ENCODE results near the gene CCDC27.
A peak's percentile ranks its signal among the peaks of the same experiment; 100 is the strongest.

Gene CCDC27

DNA sequence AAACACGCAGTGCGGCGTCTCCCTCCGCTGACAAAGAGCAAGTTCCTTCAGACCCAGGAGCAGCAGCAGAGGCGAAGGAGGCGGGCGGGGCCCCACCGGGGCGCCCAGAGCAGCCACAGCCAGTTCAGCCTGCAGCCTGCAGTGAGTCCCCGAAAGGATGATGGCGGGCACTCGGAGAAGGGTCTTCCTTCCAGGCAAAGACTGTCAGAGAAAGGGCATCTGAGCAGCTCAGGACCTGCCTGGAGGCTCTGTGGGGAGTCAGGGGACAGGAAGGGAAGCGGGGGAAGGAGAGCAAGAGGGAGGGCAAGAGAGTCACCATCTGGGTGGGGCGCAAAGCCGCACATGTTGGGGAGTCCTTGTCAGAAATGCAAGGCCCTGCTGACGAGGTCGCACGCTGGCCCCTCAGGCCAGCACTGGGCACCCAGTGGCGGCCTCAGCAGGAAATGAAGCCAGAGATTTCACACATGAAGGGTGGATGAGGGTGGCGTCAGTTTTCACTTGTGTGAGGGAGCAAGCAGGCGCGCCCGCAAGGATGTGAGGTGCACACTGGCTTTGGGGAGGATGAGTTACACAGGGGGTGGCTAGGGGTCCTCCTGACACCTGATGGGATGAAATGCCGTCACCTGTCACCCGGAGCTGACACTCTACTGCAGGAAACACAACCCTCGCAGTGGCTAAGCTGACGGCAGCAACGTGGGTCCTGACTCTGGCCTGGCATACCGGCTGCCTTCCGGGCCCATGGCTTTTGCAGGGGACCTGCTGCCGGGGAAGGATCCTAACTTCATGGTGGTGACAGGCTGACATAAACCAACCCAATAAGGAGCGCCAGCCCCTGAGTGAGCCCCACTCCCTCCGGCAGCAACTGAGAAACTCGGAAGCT, 37.4 kb downstream of the CCDC27 start:
- no peak for ATAC-seq (ENCODE audit: low read depth)

DNA sequence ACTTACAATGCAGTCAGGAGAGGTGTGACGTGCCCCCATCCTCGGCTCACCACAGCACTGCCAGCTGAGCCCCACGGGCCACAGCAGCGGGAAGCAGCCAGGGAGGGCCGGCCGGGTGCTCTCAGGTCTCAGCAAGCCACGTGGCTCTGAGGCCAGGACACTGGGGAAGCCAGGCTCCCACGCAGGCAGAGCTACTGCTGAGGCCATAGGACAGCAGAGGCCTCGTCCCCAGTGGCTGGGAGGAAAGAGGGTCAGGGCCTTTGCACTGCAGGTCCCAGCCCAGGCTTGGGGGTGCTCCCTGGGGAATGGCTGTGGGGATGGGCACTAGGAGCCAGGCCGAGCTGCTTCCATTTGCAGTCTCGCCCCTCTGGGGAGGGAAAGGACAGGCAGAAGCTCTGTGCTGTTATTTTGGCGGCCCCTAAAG, 38.3 kb downstream of the CCDC27 start:
- no peak for DNase-seq (ENCODE audit: low spot score)
- H3K27me3 ChIP-seq (ENCODE audit: insufficient read depth, poor library complexity, severe bottlenecking): no peaks in the 10 kb centered on the region
- ATAC-seq (ENCODE audit: low read depth): no peak
- no peak for TF ChIP-seq CTCF (IDR thresholded peaks at IDR 0.05; ENCODE audit: poor library complexity, severe bottlenecking)
- H3K9me3 ChIP-seq (ENCODE audit: severe bottlenecking): no peaks in the 10 kb centered on the region
- H3K36me3 ChIP-seq (ENCODE audit: low read depth): peaks cover 29% of the 10 kb centered on the region
- H3K4me1 ChIP-seq (ENCODE audit: insufficient read depth, poor library complexity, severe bottlenecking): peaks cover 14% of the 10 kb centered on the region
- no peak overlapping the region for H3K4me3 ChIP-seq (ENCODE audit: severe bottlenecking)
- no peak overlapping the region for H3K27ac ChIP-seq (ENCODE audit: poor library complexity, severe bottlenecking)

More for the DNA sequence above, 37.4 kb downstream of the CCDC27 start:
- no peak overlapping the region for H3K27ac ChIP-seq (ENCODE audit: poor library complexity, severe bottlenecking)
- peaks cover 37% of the 10 kb centered on the region for H3K36me3 ChIP-seq (ENCODE audit: low read depth)
- H3K4me1 ChIP-seq (ENCODE audit: insufficient read depth, poor library complexity, severe bottlenecking): peaks cover 14% of the 10 kb centered on the region
- H3K9me3 ChIP-seq (ENCODE audit: severe bottlenecking): no peaks in the 10 kb centered on the region
- H3K27me3 ChIP-seq (ENCODE audit: insufficient read depth, poor library complexity, severe bottlenecking): no peaks in the 10 kb centered on the region
- no peak for DNase-seq (ENCODE audit: low spot score)
- no peak overlapping the region for H3K4me3 ChIP-seq (ENCODE audit: severe bottlenecking)
- no peak for TF ChIP-seq CTCF (IDR thresholded peaks at IDR 0.05; ENCODE audit: poor library complexity, severe bottlenecking)

- Histone ChIP-seq H3K27ac (ENCODE audit: poor library complexity, severe bottlenecking) (no peak overlapping the region), H3K27me3 (ENCODE audit: insufficient read depth, poor library complexity, severe bottlenecking) (no peaks in the 10 kb centered on the region), H3K4me1 (ENCODE audit: insufficient read depth, poor library complexity, severe bottlenecking) (peaks cover 14% of the 10 kb centered on the region), H3K4me3 (ENCODE audit: severe bottlenecking) (no peak overlapping the region), H3K9me3 (ENCODE audit: severe bottlenecking) (no peaks in the 10 kb centered on the region), H3K36me3 (ENCODE audit: low read depth) (peaks cover 26% of the 10 kb centered on the region)
- TF ChIP-seq CTCF (IDR thresholded peaks at IDR 0.05; ENCODE audit: poor library complexity, severe bottlenecking): no peak
- ATAC-seq (ENCODE audit: low read depth) (no peak), DNase-seq (ENCODE audit: low spot score) (no peak)
Measured at GRCh38 chr1:3790952-3791351, 38.7 kb downstream of the CCDC27 start.

- TF ChIP-seq CTCF (IDR thresholded peaks at IDR 0.05; ENCODE audit: poor library complexity, severe bottlenecking): no peak
- H3K36me3 ChIP-seq (ENCODE audit: low read depth): peaks cover 10% of the 10 kb centered on the region; the same call in 1 of the 2 replicates
- H3K4me3 ChIP-seq (ENCODE audit: severe bottlenecking): peak overlapping the region; percentile 98
- no peaks in the 10 kb centered on the region for H3K27me3 ChIP-seq (ENCODE audit: insufficient read depth, poor library complexity, severe bottlenecking)
- no peak for ATAC-seq (ENCODE audit: low read depth)
- H3K4me1 ChIP-seq (ENCODE audit: insufficient read depth, poor library complexity, severe bottlenecking): peaks cover 17% of the 10 kb centered on the region
- no peak for DNase-seq (ENCODE audit: low spot score)
- peak overlapping the region; percentile 24 for H3K27ac ChIP-seq (ENCODE audit: poor library complexity, severe bottlenecking)
- no peaks in the 10 kb centered on the region for H3K9me3 ChIP-seq (ENCODE audit: severe bottlenecking)
Measured at GRCh38 chr1:3795453-3796214, 43.4 kb downstream of the CCDC27 start.
